GM21529 (cell line): Measurements from ENCODE around the gene MKRN2OS.

Experiments used
- ATAC-seq: cut with Tn5 transposase; IDR thresholded peaks from one replicate; pipeline ENCODE4 v1.9.1; 2021; ENCODE audit not compliant: unreplicated experiment

Gene MKRN2OS, protein sequence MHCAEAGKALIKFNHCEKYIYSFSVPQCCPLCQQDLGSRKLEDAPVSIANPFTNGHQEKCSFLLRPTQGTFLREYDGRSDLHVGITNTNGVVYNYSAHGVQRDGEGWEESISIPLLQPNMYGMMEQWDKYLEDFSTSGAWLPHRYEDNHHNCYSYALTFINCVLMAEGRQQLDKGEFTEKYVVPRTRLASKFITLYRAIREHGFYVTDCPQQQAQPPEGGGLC

GRCh38 chr3:12545473-12545791 is at the start of gene MKRN2OS:
MKRN2OS (minus strand) TSS chr3:12545499; CDS start chr3:12545464, 35 bp downstream.
- no peak for ATAC-seq

- ATAC-seq, result no peak
Measured at GRCh38 chr3:12593473-12593872, 48.2 kb upstream of the MKRN2OS start.

DNA sequence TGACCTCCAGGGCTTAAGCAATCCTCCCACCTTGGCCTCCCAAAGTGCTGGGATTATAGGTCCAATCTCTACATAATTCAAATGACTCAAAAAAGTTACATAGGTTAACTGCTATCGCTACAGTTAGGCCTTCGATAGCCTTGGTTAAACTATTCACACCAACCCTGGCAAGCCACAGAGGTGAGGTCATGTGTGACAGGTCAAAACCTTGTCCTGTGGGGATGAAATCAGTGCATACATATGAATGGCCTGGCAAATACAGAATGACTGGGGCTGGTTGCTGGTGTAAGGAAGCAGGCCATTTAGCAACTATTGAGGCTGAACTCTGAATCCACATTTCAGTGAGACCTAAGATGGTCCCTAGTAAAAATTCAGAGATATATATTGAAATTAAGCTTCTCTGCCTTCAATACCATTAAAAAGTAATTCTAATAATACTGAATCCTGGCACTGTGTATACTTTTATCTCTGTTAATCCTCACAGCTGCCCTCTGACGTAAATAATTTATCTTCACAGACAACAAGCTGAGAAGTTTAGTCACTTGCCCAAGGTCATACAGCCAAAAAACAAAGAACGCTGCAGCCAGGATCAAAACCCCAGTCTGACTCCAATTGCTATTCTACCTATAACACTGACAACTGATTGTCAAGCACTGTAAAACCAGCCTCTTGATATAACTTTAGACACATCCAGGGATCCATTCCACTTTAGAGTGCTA is 46.9 kb upstream of the MKRN2OS start:
- ATAC-seq, result no peak

DNA sequence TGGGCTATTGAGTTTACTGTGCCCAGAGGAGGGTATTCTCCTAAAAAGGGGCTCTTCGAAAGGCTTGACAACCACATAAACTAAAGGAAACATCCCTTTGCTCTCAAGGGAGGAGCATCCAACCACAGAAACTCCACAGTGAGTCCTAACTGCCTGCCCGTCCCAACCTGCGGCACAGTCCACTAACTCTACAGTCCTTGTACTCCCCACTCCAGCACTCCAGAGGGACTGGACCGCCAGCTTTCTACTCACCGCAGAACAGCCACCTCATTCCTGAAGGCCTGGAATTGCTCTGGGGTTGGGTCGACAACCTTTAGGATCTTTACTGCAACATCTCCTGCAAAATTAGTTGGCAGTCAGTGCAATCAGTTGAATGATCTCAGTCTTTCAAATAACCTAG is 46.2 kb upstream of the MKRN2OS start:
- no peak for ATAC-seq

GRCh38 chr3:12590096-12590495 is 44.8 kb upstream of the MKRN2OS start:
- ATAC-seq, result no peak

GRCh38 chr3:12588039-12589009 is 43.0 kb upstream of the MKRN2OS start:
- ATAC-seq, result no peak

GRCh38 chr3:12586403-12586802 is 41.1 kb upstream of the MKRN2OS start:
- ATAC-seq, result no peak

- peak; percentile 71 for ATAC-seq
Measured at GRCh38 chr3:12585970-12586369, 40.7 kb upstream of the MKRN2OS start.

GRCh38 chr3:12585181-12585580 is 39.9 kb upstream of the MKRN2OS start:
- no peak for ATAC-seq

DNA sequence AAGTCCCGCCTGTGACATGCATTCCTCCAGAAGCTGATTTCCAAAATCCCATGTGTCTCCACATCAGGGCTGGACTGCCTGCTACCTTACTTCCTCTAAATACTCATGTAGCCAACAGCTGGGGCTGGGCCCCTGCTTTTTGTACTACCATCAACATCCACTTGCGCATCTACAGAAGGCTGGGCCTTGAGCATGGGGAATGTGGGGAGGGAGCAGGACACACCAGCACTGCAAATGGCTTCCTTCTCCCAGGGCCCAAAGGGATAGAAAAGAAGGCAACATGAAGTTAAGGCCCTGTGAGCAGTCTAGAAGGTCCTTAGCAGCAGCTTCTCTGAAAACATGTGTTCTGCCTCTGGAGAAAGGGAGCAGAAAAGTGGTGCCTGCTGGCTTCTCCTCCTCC is 38.8 kb upstream of the MKRN2OS start:
- no peak for ATAC-seq

- no peak for ATAC-seq
Measured at GRCh38 chr3:12583280-12583679, 38.0 kb upstream of the MKRN2OS start.

DNA sequence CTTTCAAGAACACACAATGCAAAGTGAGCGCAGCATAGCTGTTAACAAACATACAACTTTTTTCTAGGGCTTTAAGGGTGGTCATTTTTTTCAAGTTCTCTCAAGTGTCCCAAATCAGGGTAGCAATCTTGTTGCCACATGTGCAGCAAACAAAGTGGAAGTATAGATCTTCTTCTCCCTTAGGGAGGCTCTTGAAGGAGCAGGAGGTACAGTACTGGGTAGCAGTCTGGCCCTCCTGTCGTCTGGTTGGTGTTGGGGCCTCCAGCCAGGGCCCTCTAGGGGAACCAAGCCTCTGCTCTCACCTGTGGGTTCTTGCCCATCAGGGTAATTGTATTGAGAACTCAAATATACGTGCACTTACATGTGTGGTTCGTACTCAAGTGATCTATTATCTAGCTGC is 37.4 kb upstream of the MKRN2OS start:
- ATAC-seq, result no peak

GRCh38 chr3:12579905-12580304 is 34.6 kb upstream of the MKRN2OS start:
- ATAC-seq, result no peak

DNA sequence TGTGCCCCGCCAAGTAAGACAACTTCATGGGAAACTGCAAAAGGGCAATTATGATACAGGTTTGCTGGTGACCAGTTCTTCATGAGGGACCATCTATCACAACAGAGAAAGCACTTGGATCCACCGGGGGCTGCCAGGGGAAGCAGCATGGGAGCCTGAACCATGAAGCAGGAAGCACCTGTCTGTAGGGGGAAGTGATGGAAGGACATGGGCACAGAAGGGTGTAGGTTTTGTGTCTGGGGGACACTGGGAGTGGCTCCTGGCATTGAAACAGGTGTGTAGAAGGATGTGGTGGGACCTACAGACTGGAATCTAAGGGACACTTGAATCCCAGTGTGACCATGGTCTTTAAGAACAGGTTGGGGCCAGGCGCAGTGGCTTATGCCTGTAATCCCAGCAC is 34.2 kb upstream of the MKRN2OS start:
- ATAC-seq, result no peak

GRCh38 chr3:12578742-12579141 is 33.4 kb upstream of the MKRN2OS start:
- no peak for ATAC-seq

- no peak for ATAC-seq
Measured at GRCh38 chr3:12577379-12577778, 32.1 kb upstream of the MKRN2OS start.

DNA sequence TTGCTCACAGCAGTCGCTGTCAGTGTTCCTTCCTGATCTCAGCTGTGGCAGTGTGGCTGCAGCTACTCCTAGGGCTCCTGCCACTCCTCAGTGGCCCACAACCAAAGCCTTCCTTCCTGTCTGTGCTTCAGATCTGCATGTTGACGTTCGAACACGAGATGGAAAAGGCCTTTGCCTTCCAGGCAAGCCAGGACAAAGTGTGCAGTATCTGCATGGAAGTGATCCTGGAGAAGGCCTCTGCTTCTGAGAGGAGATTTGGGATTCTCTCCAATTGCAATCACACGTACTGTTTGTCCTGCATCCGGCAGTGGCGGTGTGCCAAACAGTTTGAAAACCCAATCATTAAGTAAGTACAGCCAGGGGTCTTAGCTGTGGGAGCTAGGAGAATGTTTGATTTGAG is 29.4 kb upstream of the MKRN2OS start:
- no peak for ATAC-seq

DNA sequence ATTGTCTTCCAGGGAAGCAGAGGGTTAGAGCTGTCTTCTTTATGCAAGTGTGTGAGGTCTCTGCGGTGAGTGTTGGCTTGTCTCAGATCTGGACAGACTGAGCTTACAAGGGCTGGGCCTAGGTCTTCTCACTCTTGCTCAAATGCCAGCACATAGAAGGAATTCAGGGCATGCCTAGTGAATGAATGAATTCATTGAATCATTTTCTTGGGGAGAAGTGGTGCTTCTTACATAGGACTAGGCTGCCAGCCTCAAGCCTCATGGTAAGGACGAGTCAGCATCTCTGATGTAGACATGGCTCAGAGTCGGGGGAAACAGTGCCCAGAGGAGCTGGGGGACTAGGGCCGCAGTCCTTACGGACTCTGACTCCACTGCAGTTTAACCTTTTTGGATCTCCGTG is 28.8 kb upstream of the MKRN2OS start:
- ATAC-seq, result no peak

DNA sequence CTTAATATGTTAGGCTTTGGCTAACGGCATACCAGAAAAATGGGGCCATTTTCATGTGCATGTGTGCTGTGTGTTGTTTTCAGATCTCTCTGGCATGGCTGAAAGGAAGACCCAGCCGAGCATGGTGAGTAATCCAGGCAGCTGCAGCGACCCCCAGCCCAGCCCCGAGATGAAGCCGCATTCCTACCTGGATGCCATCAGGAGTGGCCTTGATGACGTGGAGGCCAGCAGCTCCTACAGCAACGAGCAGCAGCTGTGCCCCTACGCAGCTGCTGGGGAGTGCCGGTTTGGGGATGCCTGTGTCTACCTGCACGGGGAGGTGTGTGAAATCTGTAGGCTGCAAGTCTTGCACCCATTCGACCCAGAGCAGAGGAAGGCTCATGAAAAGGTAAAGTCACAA is 26.7 kb upstream of the MKRN2OS start:
- ATAC-seq, result no peak

DNA sequence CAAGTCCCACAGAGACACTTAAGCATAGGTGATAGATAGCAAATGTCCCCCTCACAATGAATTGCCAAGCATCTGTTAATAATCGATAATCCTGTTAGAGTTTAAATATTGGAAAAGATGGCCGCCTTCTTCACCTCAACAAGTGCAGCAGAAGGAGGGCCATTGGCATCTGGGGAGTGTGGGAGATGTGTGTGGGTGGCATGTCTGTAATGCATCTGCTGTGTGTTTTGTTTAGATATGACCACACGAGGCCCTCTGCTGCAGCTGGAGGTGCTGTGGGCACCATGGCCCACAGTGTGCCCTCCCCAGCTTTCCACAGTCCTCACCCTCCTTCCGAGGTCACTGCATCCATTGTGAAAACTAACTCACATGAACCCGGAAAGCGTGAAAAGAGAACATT is 24.5 kb upstream of the MKRN2OS start:
- ATAC-seq, result no peak

DNA sequence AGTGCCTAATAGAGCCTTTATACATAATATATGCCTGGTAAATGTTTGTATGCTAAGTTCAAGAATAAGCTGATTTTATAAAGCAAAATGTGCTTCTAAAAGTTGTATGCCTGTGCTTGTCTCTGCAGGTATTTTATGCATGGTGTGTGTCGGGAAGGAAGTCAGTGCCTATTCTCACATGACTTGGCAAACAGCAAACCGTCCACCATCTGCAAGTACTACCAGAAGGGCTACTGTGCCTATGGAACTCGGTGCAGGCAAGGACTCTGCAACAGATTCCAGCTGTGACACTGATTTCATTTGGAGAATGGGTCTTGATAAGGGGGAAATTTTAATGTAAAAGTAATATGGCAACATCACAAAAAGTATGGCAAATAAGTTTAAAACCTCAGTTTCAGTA is 23.4 kb upstream of the MKRN2OS start:
- ATAC-seq, result no peak

GRCh38 chr3:12566976-12567375 is 21.7 kb upstream of the MKRN2OS start:
- no peak for ATAC-seq
